ENCODE measurements around the gene UFC1. TPM values are rescaled to one million over a fixed set of nuclear protein-coding genes. Genes with fewer than 3 reads are reported as not detected.
A peak's percentile ranks its signal among the peaks of the same experiment; 100 is the strongest.

The UFC1 gene
- total and polyA plus RNA-seq, 2 of the 13 experiments (the other 11 are each of a cell fraction or from before 2014, with no cell fraction given), result 72.8 to 85.2 TPM

GRCh38 chr1:161200992-161201835, 47.4 kb downstream of the UFC1 start (continued):
- TF ChIP-seq SAFB2 (CRISPR knock-in tag; IDR thresholded peaks at IDR 0.05; ENCODE audit: borderline replicate concordance, low read depth) (no peak), ZBTB44 (CRISPR knock-in tag; IDR thresholded peaks at IDR 0.05) (no peak), ELF1 (CRISPR knock-in tag; IDR thresholded peaks at IDR 0.05) (no peak), ZNF816 (CRISPR knock-in tag; IDR thresholded peaks at IDR 0.05; ENCODE audit: borderline replicate concordance) (0 out of 2 replicates have a peak, but pooled peaks have one; percentile 38), POLR2G (IDR thresholded peaks at IDR 0.05; ENCODE audit: low read depth, low read length) (no peak), ZNF274 (CRISPR knock-in tag; IDR thresholded peaks at IDR 0.05) (no peak; the same call in 1 of the 2 replicates), REXO4 (CRISPR knock-in tag; IDR thresholded peaks at IDR 0.05; ENCODE audit: borderline replicate concordance) (no peak), RBAK (CRISPR knock-in tag; IDR thresholded peaks at IDR 0.05) (no peak), ZC3H4 (CRISPR knock-in tag; IDR thresholded peaks at IDR 0.05; ENCODE audit: borderline replicate concordance) (peak; percentile 26; the same call in 1 of the 2 replicates), ZNF720 (CRISPR knock-in tag; IDR thresholded peaks at IDR 0.05) (no peak), KAT7 (CRISPR knock-in tag; IDR thresholded peaks at IDR 0.05; ENCODE audit: borderline replicate concordance) (no peak), GABPA (IDR thresholded peaks at IDR 0.05; ENCODE audit: low read depth, low read length) (no peak), GABPA (CRISPR knock-in tag; IDR thresholded peaks at IDR 0.05; ENCODE audit: low read depth) (no peak), ZNF143 (CRISPR knock-in tag; IDR thresholded peaks at IDR 0.05) (no peak), HMG20B (CRISPR knock-in tag; conservative IDR thresholded peaks at IDR 0.05) (no peak), KDM1A (CRISPR knock-in tag; IDR thresholded peaks at IDR 0.05) (no peak)
- TF ChIP-seq, protein P1, sequence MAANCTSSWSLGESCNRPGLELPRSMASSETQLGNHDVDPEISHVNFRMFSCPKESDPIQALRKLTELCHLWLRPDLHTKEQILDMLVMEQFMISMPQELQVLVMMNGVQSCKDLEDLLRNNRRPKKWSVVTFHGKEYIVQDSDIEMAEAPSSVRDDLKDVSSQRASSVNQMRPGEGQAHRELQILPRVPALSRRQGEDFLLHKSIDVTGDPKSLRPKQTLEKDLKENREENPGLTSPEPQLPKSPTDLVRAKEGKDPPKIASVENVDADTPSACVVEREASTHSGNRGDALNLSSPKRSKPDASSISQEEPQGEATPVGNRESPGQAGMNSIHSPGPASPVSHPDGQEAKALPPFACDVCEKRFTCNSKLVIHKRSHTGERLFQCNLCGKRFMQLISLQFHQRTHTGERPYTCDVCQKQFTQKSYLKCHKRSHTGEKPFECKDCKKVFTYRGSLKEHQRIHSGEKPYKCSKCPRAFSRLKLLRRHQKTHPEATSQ (CRISPR knock-in tag; IDR thresholded peaks at IDR 0.05; ENCODE audit: borderline replicate concordance), result no peak
- TF ChIP-seq, protein P2, sequence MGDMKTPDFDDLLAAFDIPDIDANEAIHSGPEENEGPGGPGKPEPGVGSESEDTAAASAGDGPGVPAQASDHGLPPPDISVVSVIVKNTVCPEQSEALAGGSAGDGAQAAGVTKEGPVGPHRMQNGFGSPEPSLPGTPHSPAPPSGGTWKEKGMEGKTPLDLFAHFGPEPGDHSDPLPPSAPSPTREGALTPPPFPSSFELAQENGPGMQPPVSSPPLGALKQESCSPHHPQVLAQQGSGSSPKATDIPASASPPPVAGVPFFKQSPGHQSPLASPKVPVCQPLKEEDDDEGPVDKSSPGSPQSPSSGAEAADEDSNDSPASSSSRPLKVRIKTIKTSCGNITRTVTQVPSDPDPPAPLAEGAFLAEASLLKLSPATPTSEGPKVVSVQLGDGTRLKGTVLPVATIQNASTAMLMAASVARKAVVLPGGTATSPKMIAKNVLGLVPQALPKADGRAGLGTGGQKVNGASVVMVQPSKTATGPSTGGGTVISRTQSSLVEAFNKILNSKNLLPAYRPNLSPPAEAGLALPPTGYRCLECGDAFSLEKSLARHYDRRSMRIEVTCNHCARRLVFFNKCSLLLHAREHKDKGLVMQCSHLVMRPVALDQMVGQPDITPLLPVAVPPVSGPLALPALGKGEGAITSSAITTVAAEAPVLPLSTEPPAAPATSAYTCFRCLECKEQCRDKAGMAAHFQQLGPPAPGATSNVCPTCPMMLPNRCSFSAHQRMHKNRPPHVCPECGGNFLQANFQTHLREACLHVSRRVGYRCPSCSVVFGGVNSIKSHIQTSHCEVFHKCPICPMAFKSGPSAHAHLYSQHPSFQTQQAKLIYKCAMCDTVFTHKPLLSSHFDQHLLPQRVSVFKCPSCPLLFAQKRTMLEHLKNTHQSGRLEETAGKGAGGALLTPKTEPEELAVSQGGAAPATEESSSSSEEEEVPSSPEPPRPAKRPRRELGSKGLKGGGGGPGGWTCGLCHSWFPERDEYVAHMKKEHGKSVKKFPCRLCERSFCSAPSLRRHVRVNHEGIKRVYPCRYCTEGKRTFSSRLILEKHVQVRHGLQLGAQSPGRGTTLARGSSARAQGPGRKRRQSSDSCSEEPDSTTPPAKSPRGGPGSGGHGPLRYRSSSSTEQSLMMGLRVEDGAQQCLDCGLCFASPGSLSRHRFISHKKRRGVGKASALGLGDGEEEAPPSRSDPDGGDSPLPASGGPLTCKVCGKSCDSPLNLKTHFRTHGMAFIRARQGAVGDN (CRISPR knock-in tag; IDR thresholded peaks at IDR 0.05), result 0 out of 2 replicates have a peak, but pooled peaks have one; percentile 4
- TF ChIP-seq, protein P3, sequence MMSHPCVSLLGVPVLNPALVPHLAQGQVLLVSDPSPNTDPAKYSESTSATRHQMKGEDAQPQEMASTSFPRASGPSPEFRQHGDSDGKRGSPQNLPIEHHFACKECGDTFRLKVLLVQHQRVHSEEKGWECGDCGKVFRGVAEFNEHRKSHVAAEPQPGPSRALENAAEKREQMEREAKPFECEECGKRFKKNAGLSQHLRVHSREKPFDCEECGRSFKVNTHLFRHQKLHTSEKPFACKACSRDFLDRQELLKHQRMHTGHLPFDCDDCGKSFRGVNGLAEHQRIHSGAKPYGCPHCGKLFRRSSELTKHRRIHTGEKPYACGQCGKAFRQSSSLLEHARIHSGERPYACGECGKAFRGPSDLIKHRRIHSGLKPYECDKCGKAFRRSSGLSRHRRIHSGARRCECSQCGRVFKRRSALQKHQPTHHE (CRISPR knock-in tag; IDR thresholded peaks at IDR 0.05; ENCODE audit: borderline replicate concordance), result 0 out of 2 replicates have a peak, but pooled peaks have one; percentile 16

Data from HepG2 (cell line).